Renal cortex interstitium (tissue), 11 donors: Measurements from ENCODE around the gene GPC5. TPM values are rescaled to one million over a fixed set of nuclear protein-coding genes. Genes with fewer than 3 reads are reported as not detected.
"Not testable (repeated sequence)": the region's sequence is repeated elsewhere in the genome, so short reads cannot be mapped to it uniquely, and the experiment has no call there.

ENCODE experiments used
- DNase-seq, 11 donors: peaks; one replicate each; pipeline ENCODE4 v3.0.0-alpha.2; 2013; ENCODE audit warnings: low read depth in 9 of 11, low spot score in 4 of 11; ENCODE audit errors: extremely low read depth in 1 of 11
- polyA plus RNA-seq, 3 donors: library from polyadenylated mRNA; unstranded; fragments of 120-200 nt; gene quantifications; one replicate each; pipeline ENCODE4 v1.2.1, GENCODE V29; 2013; ENCODE audit not compliant: insufficient read length in 3 of 3

The GPC5 gene
- polyA plus RNA-seq, 3 donors: 3.5 to 4.5 (median 4.4) TPM

DNA sequence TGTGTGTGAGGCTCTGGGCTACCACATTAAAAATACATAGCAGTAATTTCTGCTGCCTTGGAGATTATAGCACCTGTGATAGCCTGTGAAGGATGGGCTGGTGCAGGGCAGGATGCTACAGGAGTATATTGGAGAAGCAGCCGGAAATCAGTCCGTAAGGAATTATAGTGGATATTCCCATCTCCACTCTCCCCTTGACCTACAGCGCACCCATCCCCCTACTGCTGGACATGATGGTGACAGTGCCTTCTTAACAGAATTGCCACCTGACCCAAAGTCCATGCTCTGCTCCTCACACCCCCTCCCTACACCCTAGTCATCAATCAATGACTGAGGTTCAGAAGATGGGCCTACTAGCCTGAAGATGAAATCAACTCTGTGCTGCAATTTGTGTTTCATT, 376.0 kb downstream of the GPC5 start:
- no peak for DNase-seq

DNA sequence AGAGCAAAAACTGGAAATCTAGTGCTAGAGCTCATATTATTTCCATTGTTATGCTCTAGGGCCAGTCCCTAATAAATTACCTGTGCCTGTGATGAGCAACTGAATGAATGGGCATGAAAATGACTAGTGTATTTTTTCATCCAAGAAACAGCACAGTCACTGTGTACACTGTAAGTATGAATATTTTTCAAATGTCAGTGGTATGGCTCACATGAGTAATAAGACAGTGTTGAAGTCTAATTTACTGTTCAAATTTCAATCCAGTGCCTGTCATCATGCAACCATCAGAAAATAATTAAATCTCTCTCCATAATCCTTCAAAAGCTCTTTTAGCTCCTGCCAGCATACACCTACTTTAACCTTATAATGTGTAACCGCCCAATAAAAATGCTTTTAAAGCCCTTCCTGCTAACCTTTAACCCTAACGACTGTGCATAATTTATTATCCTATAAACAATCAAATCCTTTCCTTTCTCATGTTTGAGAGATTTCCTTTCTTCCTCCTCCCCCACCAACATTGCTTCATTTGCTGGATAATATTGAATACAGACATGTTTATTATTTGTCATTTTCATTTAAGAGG, 378.3 kb downstream of the GPC5 start:
- no peak for DNase-seq

GRCh38 chr13:91778123-91778522, 379.7 kb downstream of the GPC5 start:
- DNase-seq: no peak

DNA sequence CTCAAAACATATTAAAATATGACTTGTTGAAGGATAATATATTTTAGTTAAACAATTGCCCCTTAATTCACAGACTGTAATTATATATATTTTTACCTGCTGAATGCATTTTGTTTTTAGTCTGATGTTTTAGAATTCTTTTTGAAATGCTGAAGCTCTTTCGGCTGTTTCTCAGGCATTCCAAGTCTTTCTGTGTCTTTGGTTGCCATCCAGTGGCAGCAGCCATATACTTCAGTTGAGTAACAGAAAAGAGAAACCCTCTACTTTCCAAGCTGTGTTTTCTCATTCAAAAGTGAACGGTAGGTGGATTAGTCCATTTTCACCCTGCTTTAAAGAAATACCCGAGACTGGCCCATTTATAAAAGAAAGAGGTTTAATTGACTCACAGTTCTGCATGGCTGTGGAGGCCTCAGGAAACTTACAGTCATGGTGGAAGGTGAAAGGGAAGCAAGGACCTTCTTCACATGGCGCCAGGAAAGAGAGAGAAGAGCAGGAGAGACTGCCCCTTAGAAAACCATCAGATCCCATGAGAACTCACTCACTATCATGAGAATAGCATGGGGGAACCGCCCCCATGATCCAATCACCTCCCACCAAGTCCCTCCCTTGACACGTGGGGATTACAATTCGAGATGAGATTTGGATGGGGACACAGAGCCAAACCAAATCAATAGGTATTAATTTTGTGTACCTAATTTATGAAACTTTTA, 383.7 kb downstream of the GPC5 start:
- peak in 2 of 11 donors; percentile 18 to 21 for DNase-seq

DNA sequence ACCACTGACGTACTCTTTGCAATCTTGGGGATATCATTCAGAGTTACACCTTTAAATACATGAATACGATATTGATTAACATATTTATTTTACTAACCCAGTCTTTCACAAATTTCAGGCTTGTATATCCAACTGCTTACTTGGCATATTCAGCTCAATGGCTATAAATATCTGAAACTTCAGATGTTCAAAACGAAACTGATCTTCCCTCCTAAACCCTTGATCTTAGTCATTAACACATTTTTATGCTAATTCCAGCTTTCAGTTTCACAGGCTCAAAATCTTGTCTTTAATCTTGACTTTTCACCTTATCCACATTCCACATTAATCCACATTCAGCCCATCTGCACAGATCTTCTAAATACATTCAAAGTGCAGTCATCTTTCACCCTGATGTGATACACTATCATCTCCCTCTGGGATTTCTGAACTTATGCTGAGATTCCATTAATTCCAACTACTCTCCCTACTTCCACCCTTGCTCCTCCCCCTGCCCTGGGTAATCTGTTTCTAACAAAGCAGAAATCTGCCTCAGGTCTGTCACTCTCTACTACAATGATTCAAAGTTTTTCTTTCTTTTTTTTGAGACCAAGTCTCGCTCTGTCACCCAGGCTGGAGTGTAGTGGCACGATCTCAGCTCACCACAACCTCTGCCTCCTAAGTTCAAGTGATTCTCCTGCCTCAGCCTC, 387.2 kb downstream of the GPC5 start:
- no peak for DNase-seq

- no peak for DNase-seq
Observed at GRCh38 chr13:91792054-91792453, 393.6 kb downstream of the GPC5 start.

DNA sequence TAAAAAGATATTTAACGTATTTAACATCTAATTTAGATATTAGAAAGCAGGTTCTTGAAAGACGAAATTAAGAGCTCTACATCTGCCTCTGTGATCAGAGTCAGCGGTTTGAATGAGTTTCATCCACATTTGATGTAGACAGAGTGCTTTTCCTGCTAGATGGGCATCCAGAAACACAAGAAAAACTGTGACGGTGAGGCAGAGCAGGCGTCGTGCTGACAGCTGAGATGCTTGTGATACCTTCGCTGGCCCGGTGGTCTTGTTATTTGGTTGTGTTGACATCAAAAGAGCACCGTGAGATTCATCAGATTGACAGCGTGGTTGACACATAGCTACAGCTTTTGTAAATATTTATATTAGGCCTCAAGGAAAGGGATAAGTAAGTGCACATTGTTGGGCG, 399.1 kb downstream of the GPC5 start:
- no peak for DNase-seq

DNA sequence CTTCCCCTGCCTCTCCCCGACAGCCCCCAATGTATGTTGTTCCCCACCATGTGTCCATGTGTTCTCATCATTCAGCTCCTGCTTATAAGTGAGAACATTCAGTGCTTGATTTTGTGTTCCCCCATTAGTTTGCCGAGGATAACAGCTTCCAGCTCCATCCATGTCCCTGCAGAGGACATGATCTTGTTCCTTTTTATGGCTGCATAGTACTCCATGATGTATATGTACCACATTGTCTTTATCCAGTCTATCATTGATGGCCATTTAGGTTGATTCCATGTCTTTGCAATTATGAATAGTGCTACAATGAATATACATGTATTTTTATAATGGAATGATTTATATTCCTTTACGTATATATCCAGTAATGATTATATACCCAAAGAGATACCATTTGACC, 399.9 kb downstream of the GPC5 start:
- DNase-seq: not testable (repeated sequence)

- not testable (repeated sequence) for DNase-seq
Observed at GRCh38 chr13:91801772-91802171, 403.4 kb downstream of the GPC5 start.

DNA sequence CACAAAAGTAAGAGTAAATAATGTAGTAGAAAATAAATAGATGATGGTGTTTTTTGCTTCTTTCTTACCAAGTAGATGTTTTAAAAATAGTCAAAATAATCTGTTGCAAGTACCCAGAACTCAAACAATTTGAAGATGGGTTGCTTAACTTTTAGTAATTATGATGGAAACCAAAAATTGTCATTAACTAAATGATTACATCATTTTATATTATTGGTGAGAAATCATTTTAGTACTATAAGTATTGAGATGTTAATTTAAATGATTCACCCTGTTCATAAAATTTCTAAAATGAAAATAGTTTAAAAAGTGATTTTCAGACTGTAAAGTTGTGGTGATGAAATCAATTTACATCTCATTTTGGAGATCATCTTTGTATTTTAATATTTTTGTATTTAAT, 404.5 kb downstream of the GPC5 start:
- DNase-seq: no peak

GRCh38 chr13:91804724-91805123, 406.3 kb downstream of the GPC5 start:
- DNase-seq: no peak

- no peak for DNase-seq
Observed at GRCh38 chr13:91805605-91806004, 407.2 kb downstream of the GPC5 start.

- DNase-seq: no peak
Observed at GRCh38 chr13:91809161-91809560, 410.7 kb downstream of the GPC5 start.

GRCh38 chr13:91813253-91813652, 414.8 kb downstream of the GPC5 start:
- DNase-seq: peak in 1 of 11 donors; percentile 19

GRCh38 chr13:91816263-91816807, 417.9 kb downstream of the GPC5 start:
- no peak for DNase-seq

GRCh38 chr13:91817250-91817649, 418.8 kb downstream of the GPC5 start:
- peak in 1 of 11 donors; percentile 20 for DNase-seq

DNA sequence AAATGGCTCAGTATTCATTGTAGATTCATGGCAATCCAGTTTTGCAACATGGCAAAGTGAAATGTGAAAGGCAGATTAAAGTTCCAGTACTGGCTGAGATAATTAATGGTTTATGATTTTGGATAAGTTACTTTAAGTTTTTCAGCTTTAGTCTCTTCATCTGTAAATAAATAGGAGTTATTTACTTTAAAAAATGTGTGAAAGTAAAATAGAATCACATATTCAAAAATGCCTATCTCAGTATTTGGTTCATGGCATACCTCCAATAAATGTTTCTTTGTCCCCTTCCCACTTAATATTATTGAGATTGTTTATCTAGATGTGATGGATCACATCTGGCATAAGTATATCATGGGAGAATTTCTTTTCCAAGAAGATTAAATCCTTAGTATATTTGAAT, 426.0 kb downstream of the GPC5 start:
- no peak for DNase-seq

DNA sequence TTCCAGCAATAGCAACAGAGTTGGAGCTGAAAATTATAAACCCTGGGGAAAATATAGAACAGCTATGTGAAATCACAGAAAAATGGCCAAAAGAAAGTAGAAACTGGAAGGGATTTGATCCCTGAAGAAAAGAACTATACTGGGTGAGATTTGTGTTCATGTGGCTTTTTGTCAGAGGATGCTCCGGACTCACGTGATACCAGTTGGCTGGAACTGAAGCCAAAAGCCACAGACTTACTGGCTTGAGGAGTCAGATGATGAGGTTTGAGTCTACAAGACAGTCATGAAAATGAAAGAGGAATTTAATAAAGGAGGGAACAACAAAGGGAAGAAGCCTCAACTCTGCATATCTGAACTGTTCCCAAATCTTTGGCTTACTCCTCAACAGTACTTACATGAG, 427.1 kb downstream of the GPC5 start:
- no peak for DNase-seq

- DNase-seq: no peak
Observed at GRCh38 chr13:91836553-91836952, 438.1 kb downstream of the GPC5 start.

GRCh38 chr13:91845612-91846011, 447.2 kb downstream of the GPC5 start:
- DNase-seq: no peak
